Parathyroid adenoma (tissue), 2 donors: ENCODE results near the gene PFKFB4.

Experiments
- H2AFZ ChIP-seq: fragments of 300-600 bp; sonication (generic); one replicate; pipeline ENCODE4 v1.7.0; 2017; ENCODE audit warnings: antibody characterized with exemption, mild to moderate bottlenecking
- H3K27ac ChIP-seq: fragments of 300-600 bp; sonication (generic); one replicate; pipeline ENCODE4 v1.7.0; 2017
- H3K27me3 ChIP-seq: fragments of 300-600 bp; sonication (generic); one replicate; pipeline ENCODE4 v1.7.0; 2017; ENCODE audit warnings: low read length; ENCODE audit not compliant: control insufficient read depth, insufficient read depth
- H3K36me3 ChIP-seq: fragments of 300-600 bp; sonication (generic); one replicate; pipeline ENCODE4 v1.7.0; 2017; ENCODE audit warnings: low read length; ENCODE audit not compliant: control insufficient read depth, insufficient read depth
- H3K4me1 ChIP-seq: fragments of 300-600 bp; sonication (generic); one replicate; pipeline ENCODE4 v1.7.0; 2017; ENCODE audit warnings: control low read depth
- H3K4me2 ChIP-seq: fragments of 300-600 bp; sonication (generic); one replicate; pipeline ENCODE4 v1.7.0; 2017; ENCODE audit warnings: low read length
- H3K4me3 ChIP-seq: fragments of 300-600 bp; sonication (generic); one replicate; pipeline ENCODE4 v1.7.0; 2017; ENCODE audit warnings: low read depth, low read length
- H3K79me2 ChIP-seq: fragments of 300-600 bp; sonication (generic); one replicate; pipeline ENCODE4 v1.7.0; 2017; ENCODE audit warnings: control low read depth
- H3K9ac ChIP-seq: fragments of 300-600 bp; sonication (generic); one replicate; pipeline ENCODE4 v1.7.0; 2017; ENCODE audit warnings: mild to moderate bottlenecking
- H3K9me3 ChIP-seq: fragments of 300-600 bp; sonication (generic); one replicate; pipeline ENCODE4 v1.7.0; 2017; ENCODE audit warnings: low read length; ENCODE audit not compliant: control insufficient read depth
- TF ChIP-seq, protein P1 (sequence below): fragments of 300-600 bp; sonication (generic); IDR thresholded peaks from one replicate; pipeline ENCODE4 v1.7.0; 2017; ENCODE audit warnings: antibody characterized with exemption, mild to moderate bottlenecking
- donor health status: primary hyperparathyroidism.

Gene PFKFB4

DNA sequence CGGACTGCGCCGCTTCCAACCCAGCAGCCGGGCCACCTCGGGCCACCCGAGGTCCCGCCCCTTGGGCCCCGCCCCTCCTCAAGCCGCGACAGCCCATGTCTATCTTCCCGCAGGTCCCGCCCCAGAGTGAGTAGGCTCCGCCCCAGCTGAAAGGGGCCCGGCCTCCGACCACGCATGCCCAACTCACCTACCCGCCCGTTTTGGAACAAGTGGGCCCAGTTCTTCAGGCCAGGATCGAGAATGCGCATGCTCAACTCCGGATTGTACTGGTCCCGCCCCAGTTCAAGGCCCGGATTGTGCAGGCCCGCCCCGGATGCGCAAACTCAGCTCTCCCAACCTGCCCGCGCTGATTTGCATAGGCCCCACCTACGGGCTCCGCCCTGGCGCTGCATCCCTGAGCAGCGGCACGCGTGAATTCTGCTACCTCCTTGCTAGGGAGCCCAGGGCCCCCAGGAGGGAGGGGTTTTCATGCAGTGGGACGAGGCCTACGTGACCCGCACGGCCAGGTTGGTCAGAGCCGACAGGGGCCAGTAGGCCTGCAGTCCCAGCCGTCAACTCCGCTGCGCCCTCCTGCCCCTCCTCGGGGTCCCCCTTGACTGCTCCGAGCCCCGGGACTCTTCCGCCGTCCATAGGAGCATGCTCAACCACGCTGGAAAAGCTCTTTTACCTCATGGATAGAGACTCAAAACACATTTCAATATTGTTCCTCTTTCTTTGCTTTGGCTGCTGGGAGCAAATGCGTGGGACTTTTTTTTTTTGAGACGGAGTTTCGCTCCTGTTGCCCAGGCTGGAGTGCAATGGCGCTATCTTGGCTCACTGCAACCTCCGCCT is at the start of gene PFKFB4:
PFKFB4 (minus strand) TSS at position 8 of the 831 bp plus-strand sequence. CDS start 26 bp downstream, outside the sequence.
- peak within 1 kb of the TSS; percentile 61 for H3K4me3 ChIP-seq
- peaks cover 28% of the 10 kb centered on the region for H3K4me1 ChIP-seq
- no peak within 1 kb of the TSS for H3K9ac ChIP-seq

DNA sequence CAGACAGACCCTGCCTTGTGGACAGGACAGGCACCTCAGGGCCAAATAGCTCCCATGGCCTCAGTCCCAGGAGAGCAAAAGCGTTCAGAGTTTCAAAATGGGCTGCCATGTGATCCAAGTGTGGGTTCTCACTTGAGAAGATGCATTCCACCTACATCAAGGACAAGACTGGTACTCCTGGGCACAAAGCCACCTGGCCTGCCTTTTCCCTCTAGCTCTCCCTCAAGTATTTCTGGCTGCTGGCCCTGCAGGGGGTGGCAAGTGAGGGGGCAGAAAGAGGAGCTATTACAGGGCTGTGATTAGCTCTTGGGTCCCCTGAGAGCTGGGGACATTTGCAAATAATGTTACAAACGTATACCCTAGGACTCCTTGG is 45.0 kb upstream of the PFKFB4 start:
- no peaks in the 10 kb centered on the region for H3K36me3 ChIP-seq
- no peaks in the 10 kb centered on the region for H3K27me3 ChIP-seq

More for the DNA sequence above, at the start of gene PFKFB4:
- H3K4me2 ChIP-seq = peak within 1 kb of the TSS; percentile 79
- peak within 1 kb of the TSS; percentile 50 for H3K27ac ChIP-seq
- peaks cover 2% of the 10 kb centered on the region for H3K79me2 ChIP-seq
- no peaks in the 10 kb centered on the region for H3K27me3 ChIP-seq
- H2AFZ ChIP-seq = peak within 1 kb of the TSS; percentile 86
- TF ChIP-seq, protein P1, sequence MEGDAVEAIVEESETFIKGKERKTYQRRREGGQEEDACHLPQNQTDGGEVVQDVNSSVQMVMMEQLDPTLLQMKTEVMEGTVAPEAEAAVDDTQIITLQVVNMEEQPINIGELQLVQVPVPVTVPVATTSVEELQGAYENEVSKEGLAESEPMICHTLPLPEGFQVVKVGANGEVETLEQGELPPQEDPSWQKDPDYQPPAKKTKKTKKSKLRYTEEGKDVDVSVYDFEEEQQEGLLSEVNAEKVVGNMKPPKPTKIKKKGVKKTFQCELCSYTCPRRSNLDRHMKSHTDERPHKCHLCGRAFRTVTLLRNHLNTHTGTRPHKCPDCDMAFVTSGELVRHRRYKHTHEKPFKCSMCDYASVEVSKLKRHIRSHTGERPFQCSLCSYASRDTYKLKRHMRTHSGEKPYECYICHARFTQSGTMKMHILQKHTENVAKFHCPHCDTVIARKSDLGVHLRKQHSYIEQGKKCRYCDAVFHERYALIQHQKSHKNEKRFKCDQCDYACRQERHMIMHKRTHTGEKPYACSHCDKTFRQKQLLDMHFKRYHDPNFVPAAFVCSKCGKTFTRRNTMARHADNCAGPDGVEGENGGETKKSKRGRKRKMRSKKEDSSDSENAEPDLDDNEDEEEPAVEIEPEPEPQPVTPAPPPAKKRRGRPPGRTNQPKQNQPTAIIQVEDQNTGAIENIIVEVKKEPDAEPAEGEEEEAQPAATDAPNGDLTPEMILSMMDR = no peak
- no peaks in the 10 kb centered on the region for H3K9me3 ChIP-seq
- H3K36me3 ChIP-seq = no peaks in the 10 kb centered on the region

GRCh38 chr3:48600711-48601621 is 44.4 kb upstream of the PFKFB4 start:
- Histone ChIP-seq H3K4me3 (no peak overlapping the region), H3K27ac (no peak overlapping the region), H3K9me3 (no peaks in the 10 kb centered on the region), H3K36me3 (no peaks in the 10 kb centered on the region), H3K27me3 (no peaks in the 10 kb centered on the region), H3K79me2 (no peaks in the 10 kb centered on the region), H2AFZ (no peak overlapping the region), H3K4me2 (no peak overlapping the region), H3K9ac (no peak overlapping the region), H3K4me1 (no peaks in the 10 kb centered on the region)
- TF ChIP-seq, protein P1 = no peak

More for the DNA sequence above, 45.0 kb upstream of the PFKFB4 start:
- H3K4me1 ChIP-seq = no peaks in the 10 kb centered on the region
- no peak overlapping the region for H3K4me3 ChIP-seq
- H3K27ac ChIP-seq = no peak overlapping the region
- no peak overlapping the region for H2AFZ ChIP-seq
- H3K4me2 ChIP-seq = no peak overlapping the region
- no peaks in the 10 kb centered on the region for H3K79me2 ChIP-seq
- no peaks in the 10 kb centered on the region for H3K9me3 ChIP-seq
- no peak overlapping the region for H3K9ac ChIP-seq
- TF ChIP-seq, protein P1 = no peak

GRCh38 chr3:48599509-48600285 is 43.1 kb upstream of the PFKFB4 start:
- TF ChIP-seq, protein P1 = no peak
- Histone ChIP-seq H3K27ac (no peak overlapping the region), H3K9me3 (no peaks in the 10 kb centered on the region), H2AFZ (no peak overlapping the region), H3K4me2 (no peak overlapping the region), H3K4me3 (no peak overlapping the region), H3K9ac (no peak overlapping the region), H3K79me2 (no peaks in the 10 kb centered on the region), H3K36me3 (no peaks in the 10 kb centered on the region), H3K27me3 (no peaks in the 10 kb centered on the region), H3K4me1 (peaks cover 7% of the 10 kb centered on the region)
